SW 1271 (cell line): ENCODE results near the gene SNRK.

Source experiments
- DNase-seq, 2 experiments: peaks; one replicate each; lab custom pipeline; 2025; lab: John Stamatoyannopoulos, UW

The SNRK gene, protein sequence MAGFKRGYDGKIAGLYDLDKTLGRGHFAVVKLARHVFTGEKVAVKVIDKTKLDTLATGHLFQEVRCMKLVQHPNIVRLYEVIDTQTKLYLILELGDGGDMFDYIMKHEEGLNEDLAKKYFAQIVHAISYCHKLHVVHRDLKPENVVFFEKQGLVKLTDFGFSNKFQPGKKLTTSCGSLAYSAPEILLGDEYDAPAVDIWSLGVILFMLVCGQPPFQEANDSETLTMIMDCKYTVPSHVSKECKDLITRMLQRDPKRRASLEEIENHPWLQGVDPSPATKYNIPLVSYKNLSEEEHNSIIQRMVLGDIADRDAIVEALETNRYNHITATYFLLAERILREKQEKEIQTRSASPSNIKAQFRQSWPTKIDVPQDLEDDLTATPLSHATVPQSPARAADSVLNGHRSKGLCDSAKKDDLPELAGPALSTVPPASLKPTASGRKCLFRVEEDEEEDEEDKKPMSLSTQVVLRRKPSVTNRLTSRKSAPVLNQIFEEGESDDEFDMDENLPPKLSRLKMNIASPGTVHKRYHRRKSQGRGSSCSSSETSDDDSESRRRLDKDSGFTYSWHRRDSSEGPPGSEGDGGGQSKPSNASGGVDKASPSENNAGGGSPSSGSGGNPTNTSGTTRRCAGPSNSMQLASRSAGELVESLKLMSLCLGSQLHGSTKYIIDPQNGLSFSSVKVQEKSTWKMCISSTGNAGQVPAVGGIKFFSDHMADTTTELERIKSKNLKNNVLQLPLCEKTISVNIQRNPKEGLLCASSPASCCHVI

DNA sequence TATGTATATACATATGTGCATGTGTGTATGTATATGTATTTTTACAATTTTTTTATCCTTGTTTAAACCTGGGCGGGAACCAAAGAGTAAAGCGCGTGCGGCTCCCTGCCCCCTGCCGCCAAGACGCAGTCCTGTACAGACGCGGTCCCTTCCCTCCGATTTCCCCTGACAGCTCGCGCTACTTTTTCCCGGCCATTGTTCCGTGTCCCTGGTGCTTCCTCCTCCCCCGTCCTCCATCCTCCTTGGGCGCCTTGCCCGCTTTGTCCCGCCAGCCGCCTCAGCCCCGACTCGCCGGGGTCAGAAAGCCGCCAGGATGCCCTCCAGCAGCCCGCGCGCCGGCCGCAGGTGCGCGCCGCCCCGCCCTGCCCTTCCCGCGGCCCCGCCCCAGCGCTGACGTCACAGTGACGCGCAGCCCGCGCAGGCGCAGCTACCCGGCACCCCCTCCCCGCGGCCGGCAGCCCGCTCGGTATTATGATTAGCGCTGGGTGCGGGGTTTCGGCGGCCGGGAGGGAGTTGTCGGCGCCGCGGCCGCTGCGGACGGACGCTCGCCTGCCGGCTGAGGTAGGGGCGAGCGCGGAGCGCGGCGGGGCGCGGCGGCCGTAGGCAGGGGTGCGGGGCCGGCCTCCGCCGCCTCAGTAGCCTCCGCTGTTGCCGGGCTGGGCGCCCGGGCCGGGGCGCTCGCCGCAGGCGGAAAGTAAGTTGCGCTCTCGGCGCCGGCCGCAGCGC, at the start of gene SNRK:
SNRK (plus strand) TSS at position 426 of the 726 bp plus-strand sequence. CDS start 16,664 bp downstream, outside the sequence.
- DNase-seq, result peak; percentile 45 to 78

DNA sequence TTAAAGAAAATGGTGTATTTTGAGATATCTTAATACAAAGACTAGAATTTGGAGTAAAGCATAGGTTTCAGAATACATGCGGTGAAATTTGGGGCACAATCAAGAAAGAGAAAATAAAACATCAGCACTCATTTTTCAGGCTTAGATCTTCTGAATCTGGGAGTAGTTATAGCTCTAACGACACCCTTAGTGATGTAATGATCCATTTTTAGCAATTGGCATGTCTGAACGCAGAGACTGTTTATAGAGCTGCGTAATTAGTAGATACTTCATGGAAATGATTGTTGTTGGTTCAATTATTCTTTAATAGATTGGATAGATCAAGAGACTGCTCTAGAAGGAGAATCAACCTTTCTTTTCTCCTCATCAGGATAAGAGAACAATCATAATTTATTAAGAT, 47.5 kb upstream of the SNRK start:
- no peak for DNase-seq

DNA sequence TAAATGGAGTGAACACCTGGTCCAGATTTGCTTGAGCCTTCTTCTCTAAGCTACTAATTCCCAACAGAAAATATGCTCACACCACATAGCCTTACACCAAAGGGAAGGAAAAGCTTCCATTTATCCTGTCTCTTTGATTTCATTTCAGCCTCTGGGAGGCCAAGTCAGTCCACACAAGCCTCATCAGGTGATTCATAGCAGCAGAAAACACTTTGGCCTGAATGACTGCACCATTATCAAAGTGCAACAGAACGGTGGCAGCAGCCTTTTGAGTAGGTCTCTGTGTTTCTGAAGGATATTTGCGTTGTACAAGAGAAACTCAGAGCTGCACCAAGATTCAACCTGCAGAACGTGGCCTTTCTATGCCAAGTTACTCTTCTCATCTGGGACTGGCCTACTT, 46.6 kb upstream of the SNRK start:
- DNase-seq, result no peak

DNA sequence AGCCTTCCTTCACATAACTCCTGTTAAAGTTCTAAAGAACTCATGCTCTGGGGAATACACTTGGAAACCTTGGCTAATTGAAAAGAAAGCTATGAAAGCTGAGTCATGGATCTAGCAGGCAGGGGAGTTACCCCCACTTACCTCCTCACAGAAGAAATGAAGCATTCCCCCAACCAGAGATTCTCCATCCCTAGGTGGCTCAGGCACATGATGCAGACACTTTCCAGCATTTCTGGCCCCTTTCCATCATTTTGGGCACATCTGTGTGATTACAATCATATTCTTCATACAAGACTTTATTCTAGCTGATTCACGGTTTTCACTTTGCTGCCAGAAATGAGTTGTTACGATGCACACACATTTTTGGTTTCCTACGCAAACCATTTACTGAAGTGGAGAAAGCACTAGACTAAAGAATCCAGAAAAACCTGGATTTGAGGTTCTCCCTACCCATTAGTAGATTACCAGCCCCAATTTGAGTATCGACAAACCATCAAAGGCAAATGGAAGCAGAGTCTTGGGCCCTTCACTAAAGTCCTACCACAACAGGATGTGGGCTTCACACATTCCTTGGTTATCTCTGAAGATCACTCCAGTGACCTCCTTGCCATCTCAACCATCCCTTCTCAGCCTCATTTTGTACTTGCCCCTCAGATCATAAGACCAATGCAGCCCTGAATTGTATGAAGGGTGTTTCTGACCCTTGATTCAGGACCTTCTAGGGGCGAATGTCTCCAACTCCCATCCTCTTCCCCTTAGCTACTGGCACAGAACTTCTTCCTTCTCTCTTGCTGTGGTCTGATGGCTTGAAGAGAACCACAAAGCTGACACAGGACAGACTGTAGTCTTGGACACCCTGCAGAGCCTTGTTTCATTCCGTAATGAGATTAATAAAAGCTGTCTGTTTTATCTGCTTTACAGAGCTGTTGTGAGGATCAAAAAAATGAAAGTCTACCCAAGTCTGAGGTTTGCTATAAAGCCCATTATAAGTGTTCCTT, 42.5 kb upstream of the SNRK start:
- DNase-seq, result no peak

DNA sequence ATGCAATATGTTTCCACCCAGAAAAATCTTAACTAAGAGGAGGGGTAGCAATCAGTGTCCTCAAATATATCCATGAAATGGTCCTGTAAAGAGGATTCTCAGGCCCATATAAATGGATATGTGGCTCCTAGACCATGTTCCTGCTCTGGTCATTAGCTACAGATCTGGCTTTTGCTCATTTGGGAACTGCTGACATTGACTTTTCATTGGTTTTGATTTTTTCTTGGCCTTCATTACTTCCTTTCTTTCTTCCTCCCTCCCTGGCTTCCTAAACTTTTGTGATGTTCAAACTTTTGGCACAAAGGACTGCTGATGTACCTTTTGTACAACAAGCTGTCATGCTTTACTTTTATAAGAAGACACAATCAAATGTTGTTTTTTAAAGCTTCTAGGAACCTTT, 41.6 kb upstream of the SNRK start:
- DNase-seq, result no peak

DNA sequence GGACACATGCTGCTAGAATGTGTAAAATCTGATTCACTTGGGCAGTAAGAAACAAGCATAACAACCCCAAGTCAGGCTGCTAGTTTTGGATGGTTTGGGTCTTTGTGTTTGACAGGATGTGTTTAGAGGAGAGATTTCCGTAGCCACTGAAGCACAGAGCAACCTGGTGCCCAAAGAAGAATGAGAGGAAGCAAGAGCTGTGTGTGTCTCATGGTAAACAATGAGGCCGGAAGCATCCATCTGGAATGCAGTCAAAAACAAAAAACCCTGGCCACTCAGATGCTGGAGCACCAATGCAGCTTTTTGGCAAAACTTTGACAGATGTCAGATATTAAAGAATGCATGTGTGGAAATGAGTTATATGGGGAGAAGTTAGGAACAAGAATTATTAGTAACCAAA, 39.4 kb upstream of the SNRK start:
- no peak for DNase-seq

DNA sequence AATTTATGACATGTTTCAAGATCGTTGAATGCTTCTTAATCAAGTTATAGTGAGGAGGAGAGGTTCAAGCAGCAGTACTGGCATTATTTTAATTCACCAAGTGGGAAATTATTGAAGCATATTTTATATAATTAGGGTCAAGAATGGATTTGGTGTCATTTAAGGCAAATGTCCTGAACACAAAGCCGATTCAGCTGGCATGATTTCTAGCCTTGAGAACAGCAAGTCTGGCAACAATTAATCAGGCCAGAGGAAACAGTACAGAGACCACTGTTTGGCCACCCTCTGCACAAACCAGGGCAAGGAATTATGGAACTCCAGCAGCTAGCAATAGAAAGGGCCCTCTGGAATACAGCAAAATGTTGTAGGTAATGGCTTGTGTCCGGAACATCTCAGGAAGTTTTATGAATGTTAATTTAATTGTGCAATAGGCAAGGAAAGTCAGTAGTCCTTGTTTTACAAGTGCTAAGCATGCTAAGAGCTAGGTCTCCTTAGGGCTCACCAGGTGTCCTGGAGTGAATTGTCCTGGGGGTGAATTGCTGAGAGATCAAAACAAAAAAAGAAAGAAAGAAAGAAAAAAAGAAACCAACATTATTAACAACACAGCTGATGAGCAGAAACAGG, 38.7 kb upstream of the SNRK start:
- no peak for DNase-seq

DNA sequence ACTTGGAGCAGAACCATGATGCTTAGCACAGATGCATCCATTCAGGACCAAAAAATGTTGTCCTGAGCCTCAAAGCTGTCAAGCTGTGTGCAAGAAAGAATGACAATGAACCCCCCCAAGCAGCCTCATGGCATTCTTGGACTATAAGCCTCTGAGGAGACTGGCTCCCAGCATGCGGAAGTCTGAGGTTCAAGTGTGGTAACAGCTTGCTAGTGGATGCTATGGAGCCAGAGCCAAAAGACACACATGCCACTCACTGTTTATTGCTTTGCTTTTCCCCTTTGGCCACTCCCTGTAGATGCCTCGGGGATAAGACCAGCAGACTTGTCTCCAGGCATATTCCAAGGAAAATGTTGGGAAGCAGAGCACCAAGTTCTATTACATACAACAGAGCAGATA, 38.2 kb upstream of the SNRK start:
- no peak for DNase-seq

DNA sequence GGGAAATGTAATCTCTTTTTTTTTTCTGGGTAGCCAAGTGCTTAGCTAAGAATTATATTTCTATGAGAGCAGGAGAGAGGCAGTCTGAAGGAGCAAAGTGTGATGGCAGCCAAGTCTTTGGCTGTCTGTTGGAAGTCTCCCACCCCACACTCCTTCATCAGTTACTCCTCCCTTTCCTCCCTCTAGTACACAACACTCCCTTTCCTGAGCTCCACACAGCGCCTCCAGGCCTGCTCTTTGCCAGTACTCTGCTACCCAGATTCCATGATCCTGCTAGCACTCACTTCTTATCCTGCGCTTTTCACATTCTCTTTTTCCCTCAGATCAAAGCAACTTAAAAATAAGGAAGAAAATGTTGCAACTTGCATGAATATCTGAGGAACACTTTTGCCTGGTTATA, 37.4 kb upstream of the SNRK start:
- DNase-seq, result no peak

DNA sequence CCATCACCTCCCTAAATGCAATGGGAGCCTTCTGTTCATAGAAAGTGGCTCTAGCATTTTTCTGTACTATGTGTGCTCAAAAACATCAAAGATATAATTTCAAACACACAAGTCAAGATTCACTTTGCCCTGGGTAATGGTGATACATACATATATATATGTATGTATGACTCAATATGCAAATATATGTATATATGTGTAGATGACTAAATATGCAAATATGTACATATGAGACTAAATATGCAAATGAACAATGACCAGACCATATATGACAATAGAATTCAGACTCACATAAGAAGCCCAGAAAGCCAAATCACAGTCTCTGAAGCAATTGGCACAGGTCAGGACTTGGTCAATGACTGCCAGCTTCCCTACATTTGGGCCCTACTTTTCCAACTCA, 36.9 kb upstream of the SNRK start:
- DNase-seq, result no peak

DNA sequence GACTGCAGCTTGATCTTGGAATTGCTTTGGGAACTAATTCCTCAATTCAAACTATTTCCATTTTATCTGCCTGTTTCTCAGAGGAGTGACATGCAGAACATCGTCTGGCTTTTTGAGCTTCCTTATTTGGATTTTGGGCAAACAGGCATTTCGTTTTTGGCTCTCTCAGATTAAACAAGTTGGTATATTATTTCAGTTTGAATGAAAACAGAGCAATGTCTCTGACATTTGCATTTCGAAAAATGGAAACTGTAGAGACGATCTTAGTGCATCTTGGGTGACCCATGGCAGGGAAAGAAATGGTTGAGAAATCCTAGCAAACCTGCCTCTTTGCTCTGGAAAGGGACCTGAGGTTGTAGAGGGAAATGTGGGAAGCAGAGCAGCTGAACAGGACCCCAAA, 33.0 kb upstream of the SNRK start:
- no peak for DNase-seq

DNA sequence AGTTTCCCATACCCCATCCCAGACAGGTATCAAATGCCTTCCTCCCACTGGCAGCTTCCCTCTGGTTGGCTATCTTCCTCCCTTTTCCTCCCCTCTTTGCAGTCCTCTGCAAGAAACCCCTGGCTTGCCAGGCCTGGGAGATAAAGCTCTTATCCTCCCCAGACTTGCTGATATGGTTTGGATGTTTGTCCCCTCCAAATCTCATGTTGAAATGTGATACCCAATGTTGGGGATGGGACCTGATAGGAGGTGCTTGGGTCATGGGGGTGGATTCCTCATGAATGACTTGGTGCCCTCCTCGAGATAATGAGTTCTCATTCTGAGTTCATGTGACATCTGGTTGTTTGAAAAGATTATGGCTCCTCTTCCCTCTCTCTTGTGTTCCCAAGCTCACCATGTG, 32.2 kb upstream of the SNRK start:
- no peak for DNase-seq

DNA sequence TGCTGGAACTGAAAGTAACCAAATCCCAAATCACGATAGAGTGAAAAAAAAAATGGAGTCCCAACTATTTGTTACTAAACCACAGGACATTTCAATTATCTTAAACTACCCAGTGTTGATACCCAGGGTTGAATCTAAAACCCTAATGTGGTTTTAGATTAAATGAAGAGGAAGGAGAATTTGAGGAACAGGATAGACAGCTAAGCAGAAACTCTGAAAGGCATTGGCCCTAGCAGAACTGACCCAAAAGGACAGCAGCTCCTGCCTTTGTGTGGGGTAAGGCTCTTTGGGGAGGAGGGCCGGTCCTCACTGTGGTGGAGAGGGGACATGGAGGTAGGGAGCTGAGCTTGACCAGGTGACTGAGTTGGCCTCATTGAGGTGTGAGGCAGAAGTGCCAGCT, 30.7 kb upstream of the SNRK start:
- no peak for DNase-seq

DNA sequence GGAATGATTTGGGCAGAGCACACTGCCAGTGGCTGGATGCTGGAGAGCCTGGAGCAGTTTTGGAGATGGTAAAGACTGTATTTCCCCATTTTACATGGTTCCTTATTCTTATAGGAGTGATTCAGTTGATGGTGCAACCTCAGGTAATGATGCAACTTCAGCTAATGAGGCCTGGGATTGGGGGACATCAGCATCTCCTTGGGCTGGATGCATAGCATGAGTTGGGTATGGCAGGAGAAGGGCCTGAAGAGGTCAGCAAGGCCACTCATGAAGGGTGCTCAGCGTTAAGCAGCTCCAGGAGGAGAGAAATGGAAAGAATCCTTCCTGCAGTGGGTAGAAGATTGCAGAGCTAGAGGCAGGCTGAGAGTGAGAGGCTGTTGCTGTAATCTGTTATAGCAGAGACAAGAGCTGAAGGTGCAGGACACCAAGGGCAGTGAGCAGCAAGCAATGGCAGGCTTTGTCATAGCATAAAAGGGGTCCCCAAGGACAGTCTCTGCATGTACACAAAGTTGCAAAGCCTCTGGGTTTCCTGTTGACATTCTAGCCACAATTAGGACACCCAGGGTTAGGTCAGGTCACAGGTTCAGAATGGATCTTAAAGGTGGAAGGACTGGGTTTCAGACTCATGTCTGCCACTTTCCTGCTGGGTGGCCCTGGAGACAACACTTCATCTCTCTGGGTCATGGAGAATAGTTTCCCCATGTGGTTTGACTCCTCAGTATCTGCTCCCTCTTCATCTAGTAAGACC, 29.5 kb upstream of the SNRK start:
- no peak for DNase-seq

DNA sequence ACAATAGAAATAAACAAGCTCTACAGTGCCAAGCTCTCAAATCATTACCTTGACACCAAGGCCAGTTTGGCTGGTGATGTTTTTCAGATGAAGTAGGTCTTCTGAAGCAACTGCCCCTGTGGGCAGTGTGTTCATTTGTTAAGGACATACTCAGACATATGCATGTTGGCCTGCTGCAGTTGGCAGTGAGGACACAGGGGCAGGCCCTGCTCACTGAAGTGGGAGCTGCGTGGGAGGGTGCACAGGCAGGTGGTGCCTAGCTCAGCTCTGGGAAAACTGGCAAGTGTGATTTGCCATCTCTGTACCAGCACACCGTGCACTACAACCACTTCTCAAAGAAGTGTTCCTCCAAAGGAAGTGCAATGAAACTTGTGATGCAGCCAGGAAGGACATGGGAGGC, 28.5 kb upstream of the SNRK start:
- DNase-seq, result no peak

DNA sequence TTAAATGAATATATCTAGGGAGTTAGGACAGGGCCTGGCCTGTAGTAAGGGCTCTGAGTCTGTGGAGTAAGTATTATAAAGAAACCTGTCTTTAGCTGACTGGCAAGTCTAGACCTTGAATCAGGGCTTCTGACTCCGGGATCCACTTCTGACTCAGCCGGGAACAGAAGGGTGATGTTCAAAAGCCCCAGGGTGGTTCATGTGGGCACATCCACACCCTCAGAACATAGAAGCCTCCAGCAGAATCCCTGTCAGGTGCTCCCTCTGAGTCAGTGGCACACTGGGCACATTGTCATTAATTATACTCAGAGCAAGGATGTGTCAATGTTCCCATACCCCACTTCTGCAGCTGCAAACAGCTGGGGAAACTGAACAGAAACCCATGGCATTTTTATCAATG, 26.7 kb upstream of the SNRK start:
- no peak for DNase-seq

DNA sequence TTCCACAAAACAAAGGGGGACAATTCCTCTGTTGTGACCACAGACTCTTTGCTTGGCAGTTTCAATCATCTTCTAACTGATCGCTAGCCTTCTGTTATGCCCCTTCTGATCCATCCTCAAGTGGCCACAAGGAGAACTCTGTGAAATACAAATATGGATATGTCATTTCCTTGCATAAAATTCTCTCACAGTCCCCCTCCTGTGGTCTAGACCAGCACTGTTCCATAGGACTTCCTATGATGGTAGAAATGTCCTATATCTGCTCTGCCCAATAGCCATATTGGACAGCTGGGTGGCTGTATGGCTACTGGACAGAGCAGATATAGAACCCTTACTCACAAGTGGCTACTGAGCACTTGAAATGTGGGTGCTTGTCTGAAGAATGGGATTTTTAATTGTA, 25.9 kb upstream of the SNRK start:
- peak in 1 of 2 experiments; percentile 9 for DNase-seq

DNA sequence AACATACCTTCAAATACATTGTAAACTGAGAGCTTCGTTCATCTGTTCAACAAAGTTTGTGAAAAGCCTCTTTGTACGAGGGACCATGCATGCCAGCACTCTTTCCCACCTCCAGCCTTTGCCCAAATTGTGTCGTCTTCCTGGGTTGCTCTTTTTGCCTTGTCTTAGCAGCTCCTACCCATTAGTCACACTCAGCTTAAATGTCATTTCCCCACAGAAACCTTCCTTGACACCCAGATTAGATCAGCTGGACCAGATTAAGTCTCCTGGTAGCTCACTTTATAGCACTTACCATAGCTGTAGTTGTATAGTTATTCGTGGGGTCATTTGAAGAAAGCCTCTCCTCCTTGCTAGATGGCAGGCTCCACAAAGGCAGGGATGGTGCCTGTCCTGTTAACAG, 24.1 kb upstream of the SNRK start:
- no peak for DNase-seq

DNA sequence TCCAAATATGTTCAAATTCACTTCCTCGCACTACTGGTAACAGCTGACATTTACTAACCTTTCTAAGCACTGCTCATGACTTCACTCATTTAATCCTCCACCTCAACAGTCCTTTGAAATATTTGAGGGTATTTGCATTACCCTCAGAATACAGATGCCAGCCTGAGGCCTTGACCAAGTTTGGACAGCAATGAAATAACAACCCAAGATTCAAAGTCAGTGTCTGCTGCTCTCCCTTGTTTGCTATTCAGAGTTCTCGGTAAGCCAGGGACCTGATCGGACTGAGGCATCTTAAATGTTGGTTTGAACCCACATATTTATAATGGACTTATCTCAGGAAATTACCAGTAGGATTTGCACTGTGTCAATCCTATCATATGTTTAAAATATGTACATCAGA, 19.9 kb upstream of the SNRK start:
- DNase-seq, result no peak

DNA sequence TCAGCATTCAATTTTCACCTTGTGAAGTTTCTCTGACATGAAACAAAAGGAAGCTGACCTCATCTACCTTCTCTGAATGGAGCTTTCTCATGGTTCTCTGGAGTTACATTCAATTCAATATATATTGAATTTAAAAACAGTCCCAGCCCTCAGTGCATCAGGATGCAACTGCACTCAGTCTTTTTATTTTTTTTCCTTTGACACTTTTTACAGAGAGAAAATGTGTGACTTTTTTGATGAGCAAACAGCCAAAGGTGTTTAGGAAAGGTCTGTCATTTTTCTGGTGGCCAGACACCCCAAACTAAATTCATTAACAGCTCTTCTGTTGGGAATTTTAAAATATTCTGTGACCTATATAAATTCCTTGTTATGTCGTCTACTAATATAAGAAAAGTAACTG, 19.3 kb upstream of the SNRK start:
- no peak for DNase-seq
